Measurements from ENCODE around the gene ZNF814.
"Not testable (repeated sequence)": the region's sequence is repeated elsewhere in the genome, so short reads cannot be mapped to it uniquely, and the experiment has no call there.

The ZNF814 gene

DNA sequence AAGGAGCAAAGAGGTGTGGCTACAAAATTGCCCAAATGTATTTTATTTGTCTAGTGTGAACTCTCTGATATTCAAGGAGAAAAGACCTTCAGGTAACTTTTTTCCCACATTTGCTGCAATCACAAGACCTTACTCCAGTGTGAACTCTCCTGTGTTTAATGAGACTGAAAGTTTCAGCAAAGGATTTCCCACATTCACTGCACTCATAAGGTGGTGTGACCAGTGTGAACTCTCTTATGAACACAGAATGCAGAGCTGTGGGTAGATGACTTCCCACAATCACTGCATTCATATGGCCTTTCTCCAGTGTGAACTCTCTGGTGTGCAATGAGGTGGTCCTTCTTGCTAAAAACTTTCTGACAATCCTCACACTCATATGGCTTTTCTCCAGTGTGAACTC, 16.4 kb downstream of the ZNF814 start:
- TF ChIP-seq FOXP2 (optimal IDR thresholded peaks at IDR 0.05; ENCODE audit: control extremely low read depth, extremely low read length, insufficient read depth) (no peak), EZH2 (IDR thresholded peaks at IDR 0.05) (no peak), POLR2AphosphoS5 (IDR thresholded peaks at IDR 0.05; ENCODE audit: borderline replicate concordance, low read depth, low read length) (no peak; the same call in 1 of the 2 replicates)
- peaks cover 56% of the 10 kb centered on the region for H3K36me3 ChIP-seq (ENCODE audit: insufficient read depth, low read length)
- peaks cover 31% of the 10 kb centered on the region for H3K9me3 ChIP-seq (ENCODE audit: low read depth, low read length)
- no peak overlapping the region for H3K4me3 ChIP-seq
- no peak overlapping the region for H3K9ac ChIP-seq (ENCODE audit: insufficient read length)
- no peak overlapping the region for H3K27ac ChIP-seq
- no peak for DNase-seq (ENCODE audit: low read depth, low spot score)

DNA sequence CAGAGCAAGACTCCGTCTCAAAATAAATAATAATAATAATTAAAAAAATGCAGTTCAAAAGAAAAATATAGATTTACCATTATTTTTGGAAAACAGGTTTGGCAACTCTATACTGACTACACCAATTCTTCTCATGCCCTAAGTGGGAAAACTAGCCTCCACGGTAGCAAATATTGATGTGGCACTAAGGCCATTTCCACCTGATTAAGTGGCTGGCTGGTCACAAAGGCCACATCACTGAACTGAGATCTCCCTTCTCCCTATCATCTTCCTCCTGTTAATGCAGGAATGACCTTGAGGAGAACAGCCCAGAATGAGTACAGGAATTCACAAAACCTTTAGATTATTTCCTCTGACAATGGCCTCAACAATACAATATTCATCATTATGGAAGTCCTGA, 18.6 kb downstream of the ZNF814 start:
- Histone ChIP-seq H3K27ac (no peak overlapping the region), H3K9ac (ENCODE audit: insufficient read length) (no peak overlapping the region), H3K36me3 (ENCODE audit: insufficient read depth, low read length) (peaks cover 59% of the 10 kb centered on the region), H3K9me3 (ENCODE audit: low read depth, low read length) (peaks cover 40% of the 10 kb centered on the region), H3K4me3 (no peak overlapping the region)
- DNase-seq (ENCODE audit: low read depth, low spot score): no peak
- no peak for TF ChIP-seq FOXP2 (optimal IDR thresholded peaks at IDR 0.05; ENCODE audit: control extremely low read depth, extremely low read length, insufficient read depth)
- no peak for TF ChIP-seq EZH2 (IDR thresholded peaks at IDR 0.05)
- no peak; the same call in 1 of the 2 replicates for TF ChIP-seq POLR2AphosphoS5 (IDR thresholded peaks at IDR 0.05; ENCODE audit: borderline replicate concordance, low read depth, low read length)

DNA sequence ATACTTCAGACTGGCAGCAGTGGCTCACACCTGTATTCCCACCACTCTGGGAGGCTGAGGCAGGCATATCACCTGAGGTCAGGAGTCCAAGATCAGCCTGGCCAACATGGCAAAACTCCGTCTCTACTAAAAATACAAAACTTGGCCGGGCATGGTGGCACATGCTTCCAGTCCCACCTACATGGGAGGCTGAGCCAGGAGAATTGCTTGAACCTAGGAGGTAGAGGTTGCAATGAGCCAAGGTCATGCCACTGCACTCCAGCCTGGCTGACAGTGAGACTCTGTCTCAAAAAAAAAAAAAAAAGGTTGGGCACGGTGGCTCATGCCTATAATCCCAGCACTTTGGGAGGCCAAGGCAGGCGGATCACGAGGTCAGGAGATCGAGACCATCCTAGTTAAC, 19.2 kb downstream of the ZNF814 start:
- H3K9ac ChIP-seq (ENCODE audit: insufficient read length); H3K4me3 ChIP-seq; DNase-seq (ENCODE audit: low read depth, low spot score); H3K27ac ChIP-seq: not testable (repeated sequence)
- peaks cover 63% of the 10 kb centered on the region for H3K36me3 ChIP-seq (ENCODE audit: insufficient read depth, low read length)
- peaks cover 40% of the 10 kb centered on the region for H3K9me3 ChIP-seq (ENCODE audit: low read depth, low read length)

DNA sequence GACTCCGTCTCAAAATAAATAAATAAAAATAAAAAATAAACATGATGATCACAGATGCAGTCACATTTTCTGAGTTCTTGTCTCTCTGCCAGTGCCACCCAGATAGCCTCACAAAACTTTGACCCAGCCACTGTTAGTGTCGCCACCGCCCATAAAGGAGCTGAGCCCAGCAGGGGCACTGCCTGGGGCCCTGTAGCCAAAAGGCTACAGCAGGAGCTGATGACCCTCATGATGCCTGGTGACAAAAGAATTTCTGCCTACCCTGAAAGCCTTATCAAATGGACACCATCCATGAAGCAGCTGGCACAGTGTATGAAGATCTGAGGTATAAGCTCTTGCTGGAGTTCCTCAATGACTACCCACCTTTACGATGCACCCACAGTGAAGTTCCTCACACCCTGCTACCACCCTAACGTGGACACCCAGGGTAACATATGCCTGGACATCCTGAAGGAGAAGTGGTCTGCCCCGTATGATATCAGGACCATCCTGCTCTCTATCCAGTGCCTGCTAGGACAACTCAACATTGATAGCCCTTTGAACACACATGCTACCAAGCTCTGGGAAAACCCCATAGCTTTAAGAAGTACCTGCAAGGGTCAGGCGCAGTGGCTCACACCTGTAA, 20.9 kb downstream of the ZNF814 start:
- Histone ChIP-seq H3K27ac (no peak overlapping the region), H3K9ac (ENCODE audit: insufficient read length) (no peak overlapping the region), H3K4me3 (no peak overlapping the region), H3K36me3 (ENCODE audit: insufficient read depth, low read length) (peaks cover 69% of the 10 kb centered on the region), H3K9me3 (ENCODE audit: low read depth, low read length) (peaks cover 30% of the 10 kb centered on the region)
- TF ChIP-seq FOXP2 (optimal IDR thresholded peaks at IDR 0.05; ENCODE audit: control extremely low read depth, extremely low read length, insufficient read depth): no peak
- no peak for TF ChIP-seq POLR2AphosphoS5 (IDR thresholded peaks at IDR 0.05; ENCODE audit: borderline replicate concordance, low read depth, low read length)
- no peak for TF ChIP-seq EZH2 (IDR thresholded peaks at IDR 0.05)
- no peak for DNase-seq (ENCODE audit: low read depth, low spot score)

DNA sequence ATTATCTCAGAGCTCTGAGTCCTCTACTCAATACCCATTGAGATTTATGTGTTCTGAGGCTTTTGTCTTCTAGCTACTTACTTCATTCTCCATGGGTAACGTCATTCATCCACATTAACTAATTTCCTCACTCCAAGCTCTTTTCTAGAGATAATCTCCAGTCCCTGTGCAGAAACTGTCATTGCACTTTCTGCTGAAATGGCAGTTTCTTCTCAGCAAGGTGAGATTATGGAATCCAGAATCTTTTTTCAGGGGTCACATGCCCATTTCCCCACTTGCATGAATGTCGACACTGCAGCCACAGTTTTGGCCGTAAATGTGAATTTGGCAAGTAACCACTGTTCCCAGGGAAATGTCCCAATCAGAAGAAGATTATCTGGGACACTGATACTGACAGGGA, 26.5 kb downstream of the ZNF814 start:
- H3K9ac ChIP-seq (ENCODE audit: insufficient read length): not testable (repeated sequence)

DNA sequence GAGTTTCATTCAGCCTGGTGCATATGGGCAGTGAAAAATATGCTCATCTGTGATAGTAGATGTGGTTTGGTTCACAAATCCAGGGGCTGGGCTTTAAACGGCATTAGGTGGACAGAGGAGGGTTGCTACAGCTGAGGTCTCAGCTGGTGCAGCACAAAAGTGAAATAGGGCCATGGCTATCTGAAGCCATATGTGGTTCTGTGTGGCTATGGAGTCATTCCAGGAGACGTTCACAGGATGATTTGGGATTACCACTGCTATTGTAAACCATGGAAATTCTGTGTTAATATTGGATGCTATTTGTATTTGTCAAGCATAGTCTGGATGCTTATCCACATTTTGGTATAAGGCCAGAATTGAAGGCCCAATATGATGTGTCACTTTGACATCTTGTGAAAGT, 34.7 kb downstream of the ZNF814 start:
- DNase-seq (ENCODE audit: low read depth, low spot score); H3K9ac ChIP-seq (ENCODE audit: insufficient read length); H3K9me3 ChIP-seq (ENCODE audit: low read depth, low read length); H3K4me3 ChIP-seq; H3K27ac ChIP-seq: not testable (repeated sequence)
- peaks cover 66% of the 10 kb centered on the region for H3K36me3 ChIP-seq (ENCODE audit: insufficient read depth, low read length)

More for the DNA sequence above, 26.5 kb downstream of the ZNF814 start:
- not testable (repeated sequence) for H3K4me3 ChIP-seq; H3K27ac ChIP-seq; DNase-seq (ENCODE audit: low read depth, low spot score)
- peaks cover 96% of the 10 kb centered on the region for H3K36me3 ChIP-seq (ENCODE audit: insufficient read depth, low read length)
- H3K9me3 ChIP-seq (ENCODE audit: low read depth, low read length): peaks cover 25% of the 10 kb centered on the region; the same call in 1 of the 2 replicates

DNA sequence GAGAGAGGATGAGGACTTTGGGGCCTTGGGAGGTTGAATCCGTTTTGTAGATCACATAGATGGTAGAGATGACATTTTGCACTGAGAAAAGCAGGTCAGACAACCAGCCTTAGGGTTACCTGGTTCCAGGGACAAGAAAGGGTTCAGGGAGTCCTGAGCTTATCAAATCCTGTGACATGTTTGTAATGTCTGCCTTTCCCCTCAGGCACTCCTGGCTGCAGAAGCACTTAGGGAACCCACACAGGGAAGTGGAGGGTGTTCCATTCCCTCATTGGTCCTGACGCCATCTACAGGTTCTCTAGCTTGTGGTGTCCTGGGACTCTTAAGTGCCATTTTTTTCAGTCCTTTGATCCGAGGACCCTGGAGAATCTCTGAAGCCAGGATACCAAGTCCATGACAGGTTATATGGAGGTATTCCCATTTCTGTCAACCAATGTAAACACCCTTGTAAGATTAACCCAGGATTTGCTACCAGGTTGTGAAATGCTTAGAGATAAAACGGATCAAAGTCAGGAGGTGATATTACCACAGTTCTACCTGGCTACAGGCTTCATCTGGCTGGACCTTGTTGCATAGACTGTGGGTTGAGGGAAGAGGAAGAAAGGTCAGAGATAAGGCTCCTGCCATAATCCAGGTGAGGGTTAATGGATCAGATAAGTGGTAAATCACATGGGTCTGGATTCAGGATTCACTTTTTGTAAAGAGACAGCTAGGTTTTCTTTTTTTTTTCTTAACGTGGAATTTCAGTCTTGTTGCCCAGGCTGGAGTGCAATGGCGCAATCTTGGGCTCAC, 36.8 kb downstream of the ZNF814 start:
- not testable (repeated sequence) for H3K9ac ChIP-seq (ENCODE audit: insufficient read length); H3K9me3 ChIP-seq (ENCODE audit: low read depth, low read length); DNase-seq (ENCODE audit: low read depth, low spot score); H3K27ac ChIP-seq; H3K4me3 ChIP-seq
- H3K36me3 ChIP-seq (ENCODE audit: insufficient read depth, low read length): peaks cover 49% of the 10 kb centered on the region

DNA sequence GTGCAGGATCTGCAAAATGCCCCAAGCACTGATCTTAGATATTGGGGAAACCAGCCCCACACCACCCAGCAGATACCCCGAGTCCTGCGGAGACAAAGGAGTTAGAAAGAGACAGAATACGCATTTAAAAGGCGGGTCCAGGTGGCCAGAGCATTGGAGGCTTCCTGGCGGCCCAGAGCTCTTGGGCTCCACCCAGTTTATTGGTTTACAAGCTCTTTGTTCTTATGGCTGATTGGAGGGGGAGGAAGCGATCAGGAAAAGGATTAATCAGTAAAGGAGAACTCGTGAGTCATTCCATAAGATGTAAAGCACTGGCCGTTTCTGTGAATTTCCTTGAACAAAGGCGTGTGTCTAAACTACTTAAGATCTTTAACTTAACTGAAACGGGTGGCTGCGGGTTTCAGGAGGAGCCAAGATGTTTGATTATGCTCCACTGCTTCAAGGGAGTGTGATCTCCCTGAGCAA, 38.3 kb downstream of the ZNF814 start:
- Histone ChIP-seq H3K9ac (ENCODE audit: insufficient read length) (peak overlapping the region; percentile 82), H3K9me3 (ENCODE audit: low read depth, low read length) (no peaks in the 10 kb centered on the region), H3K36me3 (ENCODE audit: insufficient read depth, low read length) (peaks cover 35% of the 10 kb centered on the region), H3K4me3 (peak overlapping the region; percentile 83), H3K27ac (no peak overlapping the region)
- no peak for TF ChIP-seq POLR2AphosphoS5 (IDR thresholded peaks at IDR 0.05; ENCODE audit: borderline replicate concordance, low read depth, low read length)
- TF ChIP-seq FOXP2 (optimal IDR thresholded peaks at IDR 0.05; ENCODE audit: control extremely low read depth, extremely low read length, insufficient read depth): no peak
- TF ChIP-seq EZH2 (IDR thresholded peaks at IDR 0.05): no peak
- DNase-seq (ENCODE audit: low read depth, low spot score): no peak
